SK-N-SH treated with all-trans-retinoic acid at 6 μM for 48 hours (cell line): ENCODE results near the gene SNRPB2.

Experiments used
- ATAC-seq: fragments of 200-7000 bp; cut with Tn5 transposase; 3 replicates; pipeline ENCODE4 v1.9.1; 2020; ENCODE audit warnings: mild to moderate bottlenecking, moderate library complexity
- ARNTL ChIP-seq: fragments of 450-650 bp; formaldehyde crosslinking; IDR thresholded peaks from 2 replicates; pipeline ENCODE4 v1.5.0; 2020; ENCODE audit warnings: low read depth, mild to moderate bottlenecking, moderate library complexity, borderline replicate concordance
- ESRRG ChIP-seq: fragments of 250-450 bp; sonication (Bioruptor Pico); IDR thresholded peaks from 2 replicates; pipeline ENCODE4 v1.6.1; 2021; ENCODE audit warnings: mild to moderate bottlenecking
- SNAI2 ChIP-seq: fragments of 250-450 bp; sonication (Bioruptor Pico); IDR thresholded peaks from 2 replicates; pipeline ENCODE4 v1.5.0; 2020; ENCODE audit warnings: mild to moderate bottlenecking, moderate library complexity
- TCF4 ChIP-seq: fragments of 250-450 bp; sonication (Bioruptor Pico); IDR thresholded peaks from 2 replicates; pipeline ENCODE4 v1.8.0; 2021; ENCODE audit warnings: mild to moderate bottlenecking, moderate library complexity, borderline replicate concordance
- ZC3H10 ChIP-seq: fragments of 250-450 bp; sonication (Bioruptor Pico); IDR thresholded peaks from 2 replicates; pipeline ENCODE4 v1.5.1; 2021; ENCODE audit warnings: mild to moderate bottlenecking, moderate library complexity
- ZFP3 ChIP-seq: fragments of 250-450 bp; sonication (Bioruptor Pico); IDR thresholded peaks from 2 replicates; pipeline ENCODE4 v1.5.0; 2020; ENCODE audit warnings: mild to moderate bottlenecking, moderate library complexity
- ZNF565 ChIP-seq: fragments of 450-650 bp; formaldehyde crosslinking; conservative IDR thresholded peaks from 2 replicates; pipeline ENCODE4 v1.5.0; 2020; ENCODE audit warnings: low read depth, mild to moderate bottlenecking, moderate library complexity
- ZNF70 ChIP-seq: fragments of 450-650 bp; formaldehyde crosslinking; IDR thresholded peaks from 2 replicates; pipeline ENCODE4 v1.5.0; 2020; ENCODE audit warnings: mild to moderate bottlenecking, moderate library complexity
- ZNF8 ChIP-seq: fragments of 450-650 bp; formaldehyde crosslinking; IDR thresholded peaks from 2 replicates; pipeline ENCODE4 v1.5.0; 2020; ENCODE audit warnings: mild to moderate bottlenecking, moderate library complexity

SNRPB2 gene

DNA sequence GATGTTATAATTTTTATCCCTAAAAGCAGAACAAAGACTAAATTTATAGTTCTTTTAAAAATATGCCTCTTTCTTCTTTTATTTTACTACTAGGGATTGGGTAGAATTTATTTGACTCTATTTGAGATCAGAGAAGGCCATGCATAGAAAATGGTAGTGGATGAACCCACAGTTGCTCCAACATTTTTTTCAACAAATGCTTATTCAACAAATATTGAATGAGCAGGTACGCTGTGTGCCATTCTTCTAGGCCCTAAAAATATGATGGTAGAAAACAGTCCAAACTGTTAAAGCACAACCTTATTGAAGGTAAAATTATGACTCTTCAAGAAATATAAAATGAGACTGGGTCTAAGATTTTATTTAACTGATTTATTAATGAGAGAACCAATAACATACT lies 48.3 kb downstream of the SNRPB2 start:
- no peak for TF ChIP-seq SNAI2 (CRISPR knock-in tag)
- ATAC-seq: no peak

DNA sequence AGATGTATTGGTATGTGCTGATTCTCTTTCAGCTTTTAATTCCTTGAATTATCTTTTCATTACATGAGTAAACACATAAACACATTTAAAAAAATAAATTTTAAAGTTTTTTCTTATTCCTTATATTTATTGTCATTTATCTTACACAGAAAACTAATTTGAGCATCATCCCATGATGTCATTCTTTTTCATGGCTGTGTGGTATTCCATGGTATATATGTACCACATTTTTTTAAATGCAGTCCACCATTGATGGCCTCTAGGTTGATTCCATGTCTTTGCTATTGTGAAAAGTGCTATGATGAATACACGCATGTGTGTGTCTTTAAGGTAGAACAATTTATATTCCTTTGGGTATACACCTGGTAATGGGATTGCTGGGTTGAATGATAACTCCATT lies 51.7 kb downstream of the SNRPB2 start:
- TF ChIP-seq ARNTL (no peak), ZNF8 (CRISPR knock-in tag) (peak; percentile 52; the same call in 1 of the 2 replicates)

DNA sequence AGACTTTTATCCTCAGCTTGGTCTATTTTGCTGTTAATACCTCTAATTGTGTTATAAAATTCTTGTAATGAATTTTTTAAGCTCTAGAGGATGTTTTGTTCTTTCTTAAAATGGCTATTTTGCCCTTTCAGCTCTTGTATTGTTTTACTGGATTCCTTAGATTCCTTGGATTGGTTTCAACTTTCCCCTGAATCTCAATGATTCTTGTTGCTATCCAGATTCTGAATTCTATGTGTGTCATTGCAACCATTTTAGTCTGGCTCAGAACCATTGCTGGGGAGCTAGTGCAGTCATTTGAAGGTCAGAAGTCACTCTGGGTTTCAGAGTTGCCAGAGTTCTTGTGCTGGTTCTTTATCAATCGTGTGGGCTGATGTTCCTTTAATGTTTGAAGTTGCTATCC lies 55.4 kb downstream of the SNRPB2 start:
- TF ChIP-seq ZC3H10 (no peak), ARNTL (no peak), ZFP3 (CRISPR knock-in tag) (no peak), TCF4 (no peak), ZNF70 (CRISPR knock-in tag) (no peak), ZNF565 (CRISPR knock-in tag) (no peak), ESRRG (no peak)
- TF ChIP-seq, all 23 proteins: peak for 0
- ATAC-seq: no peak

More for the DNA sequence above, 51.7 kb downstream of the SNRPB2 start:
- ATAC-seq: no peak
